PC-9 (cell line): Measurements from ENCODE around the gene RAB11FIP4. TPM values are rescaled to one million over a fixed set of nuclear protein-coding genes. Genes with fewer than 3 reads are reported as not detected.

Source experiments
- BruUV-seq: library from RNA; stranded (reverse); fragments of 400-500 nt; replicated peaks from 2 replicates; lab custom pipeline; 2021; lab: Mats Ljungman, UMichigan
- CTCF ChIA-PET: fragments of 300-600 bp; sonication (Branson Sonifier 250); formaldehyde crosslinking; loops from one replicate; lab custom pipeline; 2022; ENCODE audit warnings: antibody characterized with exemption; lab: Charles Lee
- POLR2A ChIA-PET: fragments of 300-600 bp; sonication (Branson Sonifier 250); formaldehyde crosslinking; loops from one replicate; lab custom pipeline; 2022; ENCODE audit warnings: antibody characterized with exemption; ENCODE audit not compliant: unreplicated experiment; lab: Charles Lee
- DNase-seq, 2 experiments: peaks; one replicate each; pipeline versions ENCODE4 v3.0.0 to v3.0.0-alpha.2; 2015 to 2022; ENCODE audit warnings: mixed read lengths in 1 of 2
- H2AFZ ChIP-seq: fragments of 200-600 bp; sonication (generic); 2 replicates; pipeline ENCODE4 v1.8.1; 2017; ENCODE audit warnings: antibody characterized with exemption
- H3F3A ChIP-seq: fragments of 200-600 bp; sonication (generic); 2 replicates; pipeline ENCODE4 v1.8.1; 2017; ENCODE audit warnings: antibody characterized with exemption, mild to moderate bottlenecking, low read depth; ENCODE audit not compliant: insufficient read depth
- H3K27ac ChIP-seq: fragments of 200-600 bp; sonication (generic); 2 replicates; pipeline ENCODE4 v1.6.1; 2016; ENCODE audit warnings: mixed run types
- H3K27me3 ChIP-seq: fragments of 200-600 bp; sonication (generic); 2 replicates; pipeline ENCODE4 v1.6.1; 2016; ENCODE audit warnings: low read depth, mixed run types; ENCODE audit not compliant: insufficient read depth
- H3K36me3 ChIP-seq: fragments of 200-600 bp; sonication (generic); 2 replicates; pipeline ENCODE4 v1.6.1; 2016; ENCODE audit warnings: low read depth, mixed run types
- H3K4me1 ChIP-seq: fragments of 200-600 bp; sonication (generic); replicated peaks from 2 replicates; pipeline ENCODE4 v1.6.1; 2016; ENCODE audit warnings: mixed run types; ENCODE audit not compliant: insufficient read depth
- H3K4me2 ChIP-seq: fragments of 200-600 bp; sonication (generic); 2 replicates; pipeline ENCODE4 v1.6.1; 2017; ENCODE audit warnings: mixed run types
- H3K4me3 ChIP-seq: fragments of 200-600 bp; sonication (generic); 2 replicates; pipeline ENCODE4 v1.6.1; 2016; ENCODE audit warnings: mixed run types
- H3K79me2 ChIP-seq: fragments of 200-600 bp; sonication (generic); 2 replicates; pipeline ENCODE4 v1.6.1; 2017; ENCODE audit warnings: low read depth, mixed run types
- H3K9me2 ChIP-seq: fragments of 200-600 bp; sonication (generic); 2 replicates; pipeline ENCODE4 v1.8.1; 2017; ENCODE audit warnings: mild to moderate bottlenecking; ENCODE audit not compliant: insufficient read depth
- H3K9me3 ChIP-seq: fragments of 200-600 bp; sonication (generic); 2 replicates; pipeline ENCODE4 v1.8.1; 2016; ENCODE audit warnings: low read depth; ENCODE audit not compliant: insufficient read depth
- H4K20me1 ChIP-seq: fragments of 200-600 bp; sonication (generic); 2 replicates; pipeline ENCODE4 v1.8.1; 2017; ENCODE audit not compliant: insufficient read depth
- CTCF ChIP-seq: fragments of 200-600 bp; sonication (generic); conservative IDR thresholded peaks from 2 replicates; pipeline ENCODE4 v1.6.1; 2017; ENCODE audit warnings: mixed run types, antibody characterized with exemption, mild to moderate bottlenecking, moderate library complexity
- EZH2 ChIP-seq: fragments of 200-600 bp; sonication (generic); IDR thresholded peaks from 2 replicates; pipeline ENCODE4 v1.8.0; 2017; ENCODE audit warnings: antibody characterized with exemption, low read depth
- intact Hi-C: fragments of 100-400 bp; cut with micrococcal nuclease; formaldehyde crosslinking; loops from one replicate; pipeline ENCODE4 v1.10.0; 2022; ENCODE audit not compliant: unreplicated experiment
- total RNA-seq: library from RNA; stranded (reverse); gene quantifications from 2 replicates; pipeline ENCODE4 v1.2.3, GENCODE V29; 2021

The RAB11FIP4 gene
- total RNA-seq, 1 experiment from 2014 or later = 22.9 TPM

GRCh38 chr17:31467502-31468256 is 76.2 kb downstream of the RAB11FIP4 start:
- no peaks in the 10 kb centered on the region for H3K9me3 ChIP-seq
- H3K79me2 ChIP-seq = no peaks in the 10 kb centered on the region
- no peak overlapping the region for H3K27ac ChIP-seq
- no peak for DNase-seq
- no peaks in the 10 kb centered on the region for H3K4me1 ChIP-seq
- POLR2A ChIA-PET = no interaction called here
- no peaks in the 10 kb centered on the region for H3K27me3 ChIP-seq
- no peaks in the 10 kb centered on the region for H3K9me2 ChIP-seq
- intact Hi-C loops = no loop called here
- no peak overlapping the region for H2AFZ ChIP-seq
- no TSS peak for BruUV-seq
- no peaks in the 10 kb centered on the region for H3K36me3 ChIP-seq
- no peak overlapping the region for H3K4me2 ChIP-seq
- no peak overlapping the region for H3K4me3 ChIP-seq
- TF ChIP-seq CTCF (no peak), EZH2 (no peak)
- H4K20me1 ChIP-seq = no peaks in the 10 kb centered on the region
- CTCF ChIA-PET = no interaction called here
- H3F3A ChIP-seq = no peaks in the 10 kb centered on the region

- no TSS peak for BruUV-seq
- no peak overlapping the region for H3K27ac ChIP-seq
- intact Hi-C loops = no loop called here
- no peak for DNase-seq
- no peaks in the 10 kb centered on the region for H3K4me1 ChIP-seq
- TF ChIP-seq CTCF = no peak
- no peak for TF ChIP-seq EZH2
- ChIA-PET POLR2A (no interaction called here), CTCF (no interaction called here)
- H3K27me3 ChIP-seq = no peaks in the 10 kb centered on the region
- no peak overlapping the region for H2AFZ ChIP-seq
- no peaks in the 10 kb centered on the region for H3K9me3 ChIP-seq
- H3K79me2 ChIP-seq = no peaks in the 10 kb centered on the region
- no peaks in the 10 kb centered on the region for H3K9me2 ChIP-seq
- no peaks in the 10 kb centered on the region for H4K20me1 ChIP-seq
- no peak overlapping the region for H3K4me2 ChIP-seq
- H3F3A ChIP-seq = no peaks in the 10 kb centered on the region
- H3K4me3 ChIP-seq = no peak overlapping the region
- H3K36me3 ChIP-seq = no peaks in the 10 kb centered on the region
These were observed 78.5 kb downstream of the RAB11FIP4 start for GRCh38 chr17:31469959-31470358.

- Histone ChIP-seq H3K36me3 (no peaks in the 10 kb centered on the region), H3K9me2 (no peaks in the 10 kb centered on the region), H3K4me2 (no peak overlapping the region), H2AFZ (no peak overlapping the region), H3K9me3 (no peaks in the 10 kb centered on the region), H3K79me2 (no peaks in the 10 kb centered on the region), H3F3A (no peaks in the 10 kb centered on the region), H3K4me3 (no peak overlapping the region), H3K4me1 (no peaks in the 10 kb centered on the region), H3K27me3 (no peaks in the 10 kb centered on the region), H4K20me1 (no peaks in the 10 kb centered on the region), H3K27ac (no peak overlapping the region)
- ChIA-PET CTCF (no interaction called here), POLR2A (no interaction called here)
- intact Hi-C loops = no loop called here
- no TSS peak for BruUV-seq
- TF ChIP-seq CTCF = no peak
- no peak for TF ChIP-seq EZH2
- DNase-seq = no peak
These were observed 79.1 kb downstream of the RAB11FIP4 start for GRCh38 chr17:31470592-31470991.
